Common myeloid progenitor, CD34-positive (primary cell): ENCODE measurements around the gene AK1.

Source experiments
- CTCF ChIA-PET: fragments of 350-600 bp; sonication (Branson Sonifier 250); formaldehyde crosslinking; loops from one replicate; lab custom pipeline; 2021; ENCODE audit warnings: antibody characterized with exemption; lab: Charles Lee
- POLR2A ChIA-PET: fragments of 350-600 bp; sonication (Branson Sonifier 250); formaldehyde crosslinking; loops from one replicate; lab custom pipeline; 2021; ENCODE audit warnings: antibody characterized with exemption; lab: Charles Lee
- DNase-seq, 3 donors: peaks; one replicate each; pipeline versions ENCODE4 v3.0.0 to v3.0.0-alpha.2; 2013
- H3K27ac ChIP-seq, 2 experiments: 1 replicate in 1 of 2; 2 replicates in 1 of 2; pipeline ENCODE4 v1.7.0; 2013; ENCODE audit warnings: inconsistent platforms in 2 of 2, low read length in 2 of 2, mild to moderate bottlenecking in 2 of 2, low read depth in 1 of 2, moderate library complexity in 1 of 2; ENCODE audit not compliant: severe bottlenecking in 2 of 2, insufficient read depth in 1 of 2, poor library complexity in 1 of 2
- H3K27me3 ChIP-seq, 5 experiments: replicated peaks in 2 of 5; 1 replicate in 3 of 5; 2 replicates in 2 of 5; pipeline versions ENCODE4 v1.6.1 to v1.7.0; 2013; ENCODE audit warnings: low read length in 4 of 5, mild to moderate bottlenecking in 2 of 5, moderate library complexity in 2 of 5, inconsistent platforms in 1 of 5; ENCODE audit not compliant: insufficient read depth in 5 of 5, control insufficient read depth in 4 of 5
- H3K36me3 ChIP-seq, 4 experiments: 1 replicate in 2 of 4; 2 replicates in 2 of 4; pipeline versions ENCODE4 v1.6.1 to v1.7.0; 2013; ENCODE audit warnings: low read length in 3 of 4, control low read depth in 1 of 4, mild to moderate bottlenecking in 1 of 4; ENCODE audit not compliant: control insufficient read depth in 4 of 4, insufficient read depth in 4 of 4
- H3K4me1 ChIP-seq, 4 experiments: 1 replicate in 3 of 4; 2 replicates in 1 of 4; pipeline versions ENCODE4 v1.6.1 to v1.7.1; 2013; ENCODE audit warnings: low read length in 3 of 4, mild to moderate bottlenecking in 3 of 4, control low read depth in 1 of 4, inconsistent platforms in 1 of 4, moderate library complexity in 1 of 4; ENCODE audit not compliant: control insufficient read depth in 4 of 4, insufficient read depth in 4 of 4; ENCODE audit errors: control extremely low read depth in 1 of 4
- H3K4me3 ChIP-seq, 7 experiments: 1 replicate in 4 of 7; 2 replicates in 3 of 7; pipeline versions ENCODE4 v1.5.1 to v1.7.0; 2013; ENCODE audit warnings: mild to moderate bottlenecking in 7 of 7, low read length in 6 of 7, moderate library complexity in 6 of 7, inconsistent platforms in 2 of 7, low read depth in 2 of 7, control low read depth in 1 of 7; ENCODE audit not compliant: insufficient read depth in 4 of 7, control insufficient read depth in 1 of 7; ENCODE audit errors: extremely low read depth in 1 of 7
- H3K9me3 ChIP-seq, 5 experiments: 1 replicate in 4 of 5; 2 replicates in 1 of 5; pipeline versions ENCODE4 v1.6.1 to v1.7.1; 2013; ENCODE audit warnings: low read length in 4 of 5, mild to moderate bottlenecking in 2 of 5, inconsistent platforms in 1 of 5, low read depth in 1 of 5, moderate library complexity in 1 of 5; ENCODE audit not compliant: control insufficient read depth in 4 of 5, insufficient read depth in 2 of 5; ENCODE audit errors: control extremely low read depth in 1 of 5
- WGBS: methylation state at CpG from one replicate; pipeline ENCODE4 v1.1.5; 2013; ENCODE audit not compliant: insufficient coverage; 5-methylcytosine and 5-hydroxymethylcytosine counted together

AK1 gene

DNA sequence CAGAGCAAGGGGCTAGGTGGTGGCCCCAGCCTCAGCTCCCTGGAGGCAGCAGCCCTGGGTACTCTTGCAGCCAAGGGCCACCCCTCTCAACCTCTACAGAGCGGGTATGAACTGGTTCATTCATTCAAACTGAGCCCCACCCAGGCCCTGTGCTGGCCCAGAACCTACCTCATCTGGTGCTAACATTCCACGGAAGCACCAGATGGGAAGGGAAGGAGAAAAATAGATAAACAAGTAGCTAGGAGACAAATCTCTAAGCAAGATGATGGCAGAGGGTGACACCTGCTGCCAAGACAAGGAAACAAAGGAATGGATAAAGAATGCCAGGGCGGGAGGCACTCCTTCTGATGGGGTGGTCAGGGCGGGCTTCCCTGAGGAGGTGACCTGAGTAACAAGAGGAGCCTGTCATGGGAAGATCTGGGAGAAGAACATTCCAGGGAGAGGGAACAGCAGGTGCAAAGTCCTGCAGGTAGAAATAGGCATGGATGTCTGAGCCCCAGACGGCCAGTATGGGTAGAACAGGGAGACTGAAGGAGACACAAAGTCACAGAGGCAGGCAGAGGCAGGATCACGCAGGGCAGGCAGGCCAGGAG is 33.2 kb upstream of the AK1 start:
- peaks cover 3 to 50% (median 28%) of the 10 kb centered on the region in 4 experiments for H3K36me3 ChIP-seq
- 92% methylated on average over 6 of the region's 6 CpGs for WGBS

DNA sequence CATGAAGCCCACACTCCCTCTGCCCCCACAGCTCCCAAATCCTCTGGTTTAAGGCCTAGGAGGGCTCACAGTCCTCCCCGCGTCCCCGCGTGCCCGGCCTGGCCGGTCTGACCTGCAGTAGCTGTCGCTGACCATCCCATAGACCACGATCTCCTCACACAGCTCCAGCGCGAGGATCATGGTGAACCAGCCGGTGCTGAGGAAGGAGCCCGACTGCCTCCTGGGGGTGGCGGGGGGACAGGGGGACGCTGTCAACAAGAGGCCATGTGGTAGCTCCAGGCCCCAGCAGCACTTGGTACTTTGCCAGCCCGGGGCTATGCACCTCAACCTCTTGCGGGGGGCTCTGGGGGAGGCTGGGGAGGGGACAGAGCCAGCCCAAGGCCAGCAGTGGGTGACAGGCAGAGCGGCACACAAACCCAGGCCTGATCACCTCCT is 32.4 kb upstream of the AK1 start:
- H3K4me1 ChIP-seq: peaks cover 3 to 41% (median 28%) of the 10 kb centered on the region in 4 experiments
- WGBS: 90% methylated on average over 16 of the region's 17 CpGs
- CTCF ChIA-PET: interaction anchor here (1.0 to 2.0 kb wide), 10 partner anchors 21 to 318 kb away, joined by 3 to 14 read pairs (median 4); no protein-coding TSS in a partner anchor

More for the DNA sequence above, 33.2 kb upstream of the AK1 start:
- H3K4me3 ChIP-seq: no peak overlapping the region
- DNase-seq: no peak
- H3K27me3 ChIP-seq: no peaks in the 10 kb centered on the region
- POLR2A ChIA-PET: interaction anchor here (1.3 kb wide), 1 partner anchor 86 kb away, joined by 3 read pairs; no protein-coding TSS in a partner anchor
- H3K4me1 ChIP-seq: peaks cover 0 to 41% (median 27%) of the 10 kb centered on the region in 4 experiments
- CTCF ChIA-PET: interaction anchor here (0.6 to 2.0 kb wide), 7 partner anchors 21 to 318 kb away, joined by 3 to 14 read pairs (median 3); no protein-coding TSS in a partner anchor
- peak overlapping the region in 1 of 2 experiments; percentile 38 for H3K27ac ChIP-seq
- no peaks in the 10 kb centered on the region for H3K9me3 ChIP-seq

DNA sequence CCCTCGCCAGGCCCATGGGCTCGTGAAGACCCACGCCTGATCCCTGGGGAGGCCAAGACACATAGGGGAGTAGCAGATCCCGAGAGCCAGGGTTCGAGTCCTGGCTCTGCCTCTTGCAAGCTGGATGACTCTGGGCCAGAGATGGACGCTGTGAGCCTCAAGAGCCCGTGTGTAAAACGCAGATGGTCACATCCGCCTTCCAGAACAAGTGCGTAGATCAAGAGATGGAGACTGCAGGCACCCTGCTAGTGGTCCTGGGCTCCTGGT is 31.1 kb upstream of the AK1 start:
- Histone ChIP-seq H3K4me3 (no peak overlapping the region), H3K36me3 (peaks cover 3 to 44% (median 22%) of the 10 kb centered on the region in 4 experiments), H3K27me3 (no peaks in the 10 kb centered on the region), H3K27ac (no peak overlapping the region), H3K4me1 (peaks cover 5 to 48% (median 37%) of the 10 kb centered on the region in 4 experiments), H3K9me3 (no peaks in the 10 kb centered on the region)
- WGBS: 97% methylated on average over 10 of the region's 10 CpGs
- POLR2A ChIA-PET: no interaction called here
- DNase-seq: no peak
- CTCF ChIA-PET: no interaction called here

More for the DNA sequence above, 32.4 kb upstream of the AK1 start:
- Histone ChIP-seq H3K36me3 (peaks cover 3 to 50% (median 26%) of the 10 kb centered on the region in 4 experiments), H3K9me3 (no peaks in the 10 kb centered on the region), H3K27me3 (no peaks in the 10 kb centered on the region), H3K4me3 (no peak overlapping the region), H3K27ac (no peak overlapping the region)
- no peak for DNase-seq
- POLR2A ChIA-PET: interaction anchor here (1.3 kb wide), 1 partner anchor 85 kb away, joined by 3 read pairs; no protein-coding TSS in a partner anchor

DNA sequence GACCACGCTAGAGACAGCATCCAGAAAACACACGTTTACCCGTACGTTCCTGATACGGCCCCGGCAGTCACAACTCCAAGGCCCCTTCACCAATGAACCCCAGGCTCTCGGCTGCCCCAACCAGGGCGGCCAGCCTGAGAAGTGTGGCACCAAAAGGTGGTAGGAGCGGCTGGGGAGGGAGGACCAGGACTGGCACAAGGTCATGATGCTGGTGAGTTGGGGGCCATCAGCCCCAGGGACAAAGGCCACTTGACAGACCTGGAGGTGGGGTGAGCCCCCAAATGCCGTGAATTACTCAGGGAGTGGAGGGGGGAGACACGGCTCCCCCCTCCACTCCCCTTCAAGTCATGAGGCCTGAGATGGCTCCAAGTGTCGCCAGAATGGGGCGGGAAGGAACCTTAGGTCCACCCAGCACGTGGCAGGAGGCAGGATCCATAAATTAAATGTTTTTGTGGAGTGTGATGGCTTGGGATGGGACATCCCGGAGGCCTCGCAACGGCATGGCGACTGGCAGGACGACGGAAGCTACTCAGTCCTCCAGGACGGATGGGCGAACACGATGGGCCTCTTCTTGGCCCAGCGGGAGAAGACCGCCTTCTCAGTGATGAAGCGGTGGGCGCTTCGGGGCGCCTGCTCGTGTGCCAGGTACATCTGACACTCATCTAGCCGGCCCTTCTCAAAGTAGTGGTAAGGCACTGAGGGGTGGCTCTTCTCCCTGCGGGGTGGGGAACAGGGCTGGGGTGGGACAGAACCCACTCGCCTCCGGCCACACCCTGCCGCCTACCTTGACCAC is 30.6 kb upstream of the AK1 start:
- POLR2A ChIA-PET: no interaction called here
- Histone ChIP-seq H3K27me3 (no peaks in the 10 kb centered on the region), H3K4me3 (no peak overlapping the region), H3K9me3 (no peaks in the 10 kb centered on the region), H3K27ac (no peak overlapping the region), H3K4me1 (peaks cover 9 to 53% (median 43%) of the 10 kb centered on the region in 4 experiments), H3K36me3 (peaks cover 3 to 42% (median 21%) of the 10 kb centered on the region in 4 experiments)
- WGBS: 89% methylated on average over 25 of the region's 35 CpGs
- DNase-seq: no peak
- CTCF ChIA-PET: interaction anchor here (1.1 kb wide), 1 partner anchor 14 kb away, joined by 3 read pairs; no protein-coding TSS in a partner anchor

DNA sequence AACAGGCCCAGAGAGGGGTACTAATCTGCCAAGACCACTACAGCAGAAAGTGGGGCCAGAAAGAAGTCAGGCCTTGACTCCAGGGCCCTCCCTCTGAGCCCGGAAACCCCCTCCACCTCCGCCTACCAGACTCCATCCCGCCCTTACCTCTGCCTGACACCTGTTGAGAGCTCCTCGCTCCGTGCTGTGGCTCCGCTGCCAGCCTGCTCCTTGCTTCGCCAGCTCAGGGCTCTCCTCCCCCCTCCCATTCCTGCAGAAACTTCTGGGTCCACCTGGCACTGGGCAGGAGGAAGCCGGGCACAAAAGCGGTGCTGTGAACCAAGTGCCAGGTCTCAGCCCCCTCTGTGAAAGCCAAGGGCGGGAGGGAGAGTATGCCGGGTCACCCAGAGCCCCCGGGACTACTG is 28.3 kb upstream of the AK1 start:
- POLR2A ChIA-PET: interaction anchor here (1.5 kb wide), 1 partner anchor 23 kb away, joined by 5 read pairs; no protein-coding TSS in a partner anchor
- Histone ChIP-seq H3K9me3 (no peaks in the 10 kb centered on the region), H3K27me3 (no peaks in the 10 kb centered on the region), H3K36me3 (peaks cover 2 to 22% (median 9%) of the 10 kb centered on the region in 4 experiments), H3K27ac (peak overlapping the region; percentile 62 to 79), H3K4me1 (peaks cover 9 to 52% (median 44%) of the 10 kb centered on the region in 4 experiments), H3K4me3 (peak overlapping the region in 1 of 7 experiments; percentile 37)
- no peak for DNase-seq
- CTCF ChIA-PET: interaction anchor here (1.2 to 1.6 kb wide), 3 partner anchors 10 to 36 kb away, joined by 3 to 12 read pairs (median 4); no protein-coding TSS in a partner anchor
- WGBS: 83% methylated on average over 7 of the region's 12 CpGs

DNA sequence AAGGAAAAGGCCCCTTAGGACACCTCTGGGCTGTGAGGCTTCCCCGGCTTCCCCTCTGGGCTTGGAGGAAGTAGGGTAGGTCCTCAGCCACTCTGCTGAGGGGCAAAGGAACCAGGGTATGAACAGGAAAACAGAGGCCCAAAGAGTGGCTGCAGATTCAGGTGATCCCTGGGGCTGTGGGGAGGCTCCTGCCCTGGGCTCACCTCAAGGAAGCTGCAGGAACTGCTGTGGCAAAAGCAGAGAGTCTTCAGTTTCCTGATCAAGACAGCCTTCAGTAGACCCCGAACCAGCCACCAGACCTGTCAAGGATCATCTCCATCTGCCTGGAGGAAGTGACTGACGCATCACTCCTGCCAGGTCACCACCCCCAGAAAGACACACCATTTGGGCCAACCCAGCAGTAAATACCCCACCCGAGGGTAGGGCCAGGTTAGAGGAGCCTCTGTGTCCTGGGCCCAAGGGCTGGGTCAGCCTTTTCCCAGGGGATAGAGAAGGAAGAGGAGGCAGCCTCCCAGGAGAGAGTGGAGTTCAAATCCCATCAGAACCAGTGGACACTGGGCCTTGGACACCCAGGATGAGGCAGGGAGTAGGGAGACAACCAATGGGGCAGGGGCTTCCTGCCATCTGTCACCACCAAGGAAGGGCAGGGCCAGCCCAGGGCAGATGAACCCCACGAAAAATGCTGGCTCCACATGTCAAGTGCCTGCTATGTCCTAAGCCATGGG is 27.7 kb upstream of the AK1 start:
- Histone ChIP-seq H3K27ac (peak overlapping the region; percentile 62 to 79), H3K4me1 (peaks cover 9 to 54% (median 44%) of the 10 kb centered on the region in 4 experiments), H3K36me3 (peaks cover 2 to 19% (median 6%) of the 10 kb centered on the region in 4 experiments), H3K4me3 (peak overlapping the region in 4 of 7 experiments; percentile 13 to 49 (median 36)), H3K27me3 (no peaks in the 10 kb centered on the region), H3K9me3 (no peaks in the 10 kb centered on the region)
- POLR2A ChIA-PET: interaction anchor here (1.5 kb wide), 1 partner anchor 22 kb away, joined by 5 read pairs; no protein-coding TSS in a partner anchor
- 30% methylated on average over 4 of the region's 5 CpGs for WGBS
- DNase-seq: peak in 2 of 3 donors; percentile 57 to 66
- CTCF ChIA-PET: interaction anchor here (1.0 to 2.2 kb wide), 7 partner anchors 10 to 35 kb away, joined by 3 to 12 read pairs (median 3); partner anchors contain the start of gene ST6GALNAC4
